ENCODE results near the gene SOX13. TPM values are rescaled to one million over a fixed set of nuclear protein-coding genes. Genes with fewer than 3 reads are reported as not detected.

The SOX13 gene
- total RNA-seq, 1 experiment from 2014 or later = 35.6 TPM

GRCh38 chr1:204067935-204068334 is 5.0 kb upstream of the SOX13 start:
- no peak for TF ChIP-seq SP1 (IDR thresholded peaks at IDR 0.05; ENCODE audit: low read depth)
- TF ChIP-seq ZNF274 (IDR thresholded peaks at IDR 0.05; ENCODE audit: low read depth, low read length) = no peak
- no peak for TF ChIP-seq RAD21 (IDR thresholded peaks at IDR 0.05; ENCODE audit: low read depth)
- no peak for TF ChIP-seq REST (IDR thresholded peaks at IDR 0.05; ENCODE audit: low read depth)
- TF ChIP-seq EGR1 (IDR thresholded peaks at IDR 0.05; ENCODE audit: low read depth) = no peak
- TF ChIP-seq SIN3A (IDR thresholded peaks at IDR 0.05; ENCODE audit: low read depth) = no peak
- TF ChIP-seq TCF7L2 (IDR thresholded peaks at IDR 0.05; ENCODE audit: borderline replicate concordance, extremely low read depth, insufficient read depth, insufficient read length) = no peak
- no peak for TF ChIP-seq FOSL1 (IDR thresholded peaks at IDR 0.05; ENCODE audit: low read depth)
- TF ChIP-seq EZH2 (IDR thresholded peaks at IDR 0.05) = no peak
- TF ChIP-seq ZBTB33 (IDR thresholded peaks at IDR 0.05; ENCODE audit: extremely low read depth, insufficient replicate concordance, low read length) = no peak
- no peak for TF ChIP-seq CTCF (IDR thresholded peaks at IDR 0.05 in 2 of 3, conservative IDR thresholded peaks at IDR 0.05 in 1 of 3; ENCODE audit: borderline replicate concordance in 1 of 3, insufficient read depth in 1 of 3, low read depth in 2 of 3, low read length in 2 of 3)
- Histone ChIP-seq H3K27me3 (ENCODE audit: insufficient read depth, low read length) (no peaks in the 10 kb centered on the region), H3K9me2 (ENCODE audit: insufficient read depth) (no peaks in the 10 kb centered on the region), H3K4me3 (replicated peaks in 1 of 2; ENCODE audit: low read depth in 1 of 2, low read length in 2 of 2) (no peak overlapping the region), H4K20me1 (ENCODE audit: insufficient read depth) (no peaks in the 10 kb centered on the region), H3K9ac (ENCODE audit: low read length) (no peak overlapping the region), H3K79me2 (ENCODE audit: insufficient read depth, low read length) (no peaks in the 10 kb centered on the region), H2AFZ (ENCODE audit: low read depth, low read length, poor library complexity, severe bottlenecking) (no peak overlapping the region), H3K4me2 (ENCODE audit: low read length) (no peak overlapping the region), H3K4me1 (ENCODE audit: control insufficient read depth in 1 of 2, insufficient read depth in 2 of 2, low read length in 2 of 2) (peaks cover 0 to 19% of the 10 kb centered on the region in 2 experiments; a peak in 3 of 4 replicates), H3K36me3 (ENCODE audit: control insufficient read depth in 1 of 2, insufficient read depth in 2 of 2, low read length in 2 of 2) (no peaks in the 10 kb centered on the region), H3K27ac (ENCODE audit: low read depth, low read length) (no peak overlapping the region), H3K9me3 (ENCODE audit: control insufficient read depth in 1 of 2, insufficient read depth in 1 of 2, low read depth in 1 of 2, low read length in 2 of 2) (no peaks in the 10 kb centered on the region)
- ATAC-seq (no peak), DNase-seq (ENCODE audit: low read depth, low spot score) (no peak)
- ChIA-PET POLR2A (no interaction called here), RAD21 (ENCODE audit: low non-redundant PET in 1 of 2, low total read pairs in 2 of 2, uncharacterized antibody in 2 of 2, unreplicated experiment in 2 of 2) (no interaction called here), CTCF (no interaction called here)
- intact Hi-C loops (cut with micrococcal nuclease) = no loop called here
- no TSS peak for BruUV-seq (replicated peaks)
